ENCODE results near the gene TERT.

GRCh38 chr5:1244976-1245375, 49.9 kb downstream of the TERT start:
- TF ChIP-seq EZH2phosphoT487 (IDR thresholded peaks at IDR 0.05; ENCODE audit: insufficient read depth, low read depth) (no peak), EZH2 (IDR thresholded peaks at IDR 0.05; ENCODE audit: insufficient read depth, poor library complexity, severe bottlenecking) (no peak)
